Prostate gland (tissue), 2 donors: ENCODE data around the gene ASXL1. TPM values are rescaled to one million over a fixed set of nuclear protein-coding genes. Genes with fewer than 3 reads are reported as not detected.

Experiments
- DNase-seq: peaks from one replicate; pipeline ENCODE4 v3.0.0-alpha.2; 2019; ENCODE audit warnings: low spot score
- H3K27ac ChIP-seq, 2 donors: fragments of 200-600 bp; sonication (generic); 2 replicates each; pipeline ENCODE4 v1.5.1; 2017 to 2019
- H3K27me3 ChIP-seq: fragments of 200-600 bp; sonication (generic); replicated peaks from 2 replicates; pipeline ENCODE4 v1.5.1; 2019; ENCODE audit not compliant: insufficient read depth
- H3K36me3 ChIP-seq, 2 donors: fragments of 200-600 bp; sonication (generic); 1 replicate in 1 of 2; 2 replicates in 1 of 2; pipeline versions ENCODE4 v1.5.1 to v1.8.1; 2017 to 2019
- H3K4me1 ChIP-seq: fragments of 200-600 bp; sonication (generic); replicated peaks from 2 replicates; pipeline ENCODE4 v1.5.1; 2019
- H3K4me3 ChIP-seq, 2 donors: fragments of 200-600 bp; sonication (generic); 2 replicates each; pipeline ENCODE4 v1.5.1; 2017 to 2019
- H3K9me3 ChIP-seq: fragments of 200-600 bp; sonication (generic); 2 replicates; pipeline ENCODE4 v1.5.1; 2017
- CTCF ChIP-seq, 4 experiments: fragments of 200-600 bp in 2 of 4; fragments of 450-650 bp in 2 of 4; sonication (generic) in 2 of 4; IDR thresholded peaks; 1 replicate in 3 of 4; 2 replicates in 1 of 4; pipeline ENCODE4 v1.5.1; 2016 to 2019; ENCODE audit warnings: antibody characterized with exemption in 4 of 4, mild to moderate bottlenecking in 2 of 4, moderate library complexity in 2 of 4
- POLR2A ChIP-seq: fragments of 450-650 bp; IDR thresholded peaks from one replicate; pipeline ENCODE4 v1.6.1; 2016; ENCODE audit warnings: antibody characterized with exemption, mild to moderate bottlenecking
- POLR2AphosphoS5 ChIP-seq: sonication (generic); formaldehyde crosslinking; IDR thresholded peaks from one replicate; pipeline ENCODE4 v1.6.1; 2017; ENCODE audit warnings: antibody characterized with exemption
- WGBS: methylation state at CpG from one replicate; pipeline ENCODE4 v1.1.5; 2018; 5-methylcytosine and 5-hydroxymethylcytosine counted together
- intact Hi-C: fragments of 100-400 bp; cut with DNase I; formaldehyde crosslinking; loops from one replicate; pipeline ENCODE4 v1.14.2; 2022
- total RNA-seq, 2 donors: library from RNA; depleted of rRNA; stranded (reverse); fragments of >200 nt; gene quantifications; one replicate each; pipeline ENCODE4 v1.1.0, GENCODE V29; 2016

ASXL1 gene
- total RNA-seq, 2 donors from 2014 or later: 30.4 to 106 TPM

- no peaks in the 10 kb centered on the region for H3K36me3 ChIP-seq
- intact Hi-C loops: no loop called here
- TF ChIP-seq POLR2AphosphoS5 (no peak), CTCF (IDR thresholded peaks at IDR 0.05) (no peak), POLR2A (no peak)
- 90% methylated on average over 12 of the region's 12 CpGs for WGBS
- peaks cover 18% of the 10 kb centered on the region for H3K4me1 ChIP-seq
- no peak overlapping the region for H3K27ac ChIP-seq
- H3K9me3 ChIP-seq: no peaks in the 10 kb centered on the region
- no peaks in the 10 kb centered on the region for H3K27me3 ChIP-seq
- DNase-seq: no peak
- no peak overlapping the region for H3K4me3 ChIP-seq
Measured at GRCh38 chr20:32467506-32468312, 109.6 kb downstream of the ASXL1 start.

GRCh38 chr20:32468313-32468640, 110.1 kb downstream of the ASXL1 start:
- intact Hi-C loops: no loop called here
- no peaks in the 10 kb centered on the region for H3K9me3 ChIP-seq
- peaks cover 18% of the 10 kb centered on the region for H3K4me1 ChIP-seq
- 91% methylated on average over 6 of the region's 6 CpGs for WGBS
- no peaks in the 10 kb centered on the region for H3K36me3 ChIP-seq
- TF ChIP-seq POLR2A (no peak), POLR2AphosphoS5 (no peak), CTCF (IDR thresholded peaks at IDR 0.05) (no peak)
- no peak overlapping the region for H3K4me3 ChIP-seq
- no peaks in the 10 kb centered on the region for H3K27me3 ChIP-seq
- no peak overlapping the region for H3K27ac ChIP-seq
- DNase-seq: no peak

- peaks cover 13% of the 10 kb centered on the region for H3K4me1 ChIP-seq
- WGBS: 89% methylated on average over 7 of the region's 7 CpGs
- no peak overlapping the region for H3K27ac ChIP-seq
- TF ChIP-seq POLR2AphosphoS5: no peak
- TF ChIP-seq POLR2A: no peak
- TF ChIP-seq CTCF (IDR thresholded peaks at IDR 0.05): no peak
- intact Hi-C loops: no loop called here
- H3K4me3 ChIP-seq: no peak overlapping the region
- no peaks in the 10 kb centered on the region for H3K36me3 ChIP-seq
- no peaks in the 10 kb centered on the region for H3K9me3 ChIP-seq
- DNase-seq: no peak
- H3K27me3 ChIP-seq: no peaks in the 10 kb centered on the region
Measured at GRCh38 chr20:32468860-32469259, 110.7 kb downstream of the ASXL1 start.

- no peak for TF ChIP-seq POLR2AphosphoS5
- TF ChIP-seq CTCF (IDR thresholded peaks at IDR 0.05): peak in 1 of 4 experiments; percentile 26
- Histone ChIP-seq H3K27me3 (no peaks in the 10 kb centered on the region), H3K36me3 (no peaks in the 10 kb centered on the region), H3K9me3 (no peaks in the 10 kb centered on the region), H3K4me1 (peaks cover 17% of the 10 kb centered on the region), H3K4me3 (no peak overlapping the region), H3K27ac (no peak overlapping the region)
- intact Hi-C loops: no loop called here
- no peak for DNase-seq
- 59% methylated on average over 27 of the region's 27 CpGs for WGBS
Measured at GRCh38 chr20:32470025-32470861, 112.1 kb downstream of the ASXL1 start.
